Measurements from ENCODE around the gene PLD4. TPM values are rescaled to one million over a fixed set of nuclear protein-coding genes. Genes with fewer than 3 reads are reported as not detected.
"Not testable (repeated sequence)": the region's sequence is repeated elsewhere in the genome, so short reads cannot be mapped to it uniquely, and the experiment has no call there.

The PLD4 gene
- total RNA-seq, 1 experiment from 2014 or later, result 0.07 TPM

DNA sequence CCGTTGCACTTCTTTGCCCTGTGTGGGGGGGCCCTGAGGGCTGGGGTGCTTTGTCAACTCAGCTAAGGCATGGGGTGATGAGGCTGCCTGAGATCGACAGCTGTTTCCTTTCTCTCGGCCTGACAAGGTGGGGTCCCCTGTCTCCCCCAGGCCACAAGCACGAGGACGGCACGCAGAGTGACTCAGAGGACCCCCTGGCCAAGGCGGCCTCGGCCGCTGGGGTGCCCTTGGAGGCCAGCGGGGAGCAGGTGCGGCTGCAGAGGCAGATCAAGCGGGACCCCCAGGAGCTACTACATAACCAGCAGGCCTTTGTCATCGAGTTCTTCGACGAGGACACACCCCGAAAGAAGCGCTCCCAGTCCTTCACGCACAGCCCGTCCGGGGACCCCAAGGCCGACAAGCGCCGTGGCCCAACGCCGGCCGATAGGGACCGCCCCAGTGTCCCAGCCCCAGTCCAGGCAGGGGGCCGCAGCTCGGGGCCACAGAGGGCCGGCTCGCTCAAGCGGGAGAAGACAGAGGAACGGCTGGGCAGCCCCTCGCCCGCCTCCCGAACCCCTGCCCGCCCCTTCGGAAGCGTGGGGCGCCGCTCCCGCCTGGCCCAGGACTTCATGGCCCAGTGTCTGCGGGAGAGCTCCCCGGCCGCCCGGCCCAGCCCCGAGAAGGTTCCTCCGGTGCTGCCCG, 40.9 kb upstream of the PLD4 start:
- H3K9me3 Mint-ChIP-seq, result no peaks in the 10 kb centered on the region
- no peaks in the 10 kb centered on the region for H3K27me3 Mint-ChIP-seq (ENCODE audit: low read depth)
- no peak for DNase-seq (ENCODE audit: low spot score)
- H3K27ac Mint-ChIP-seq, result no peak overlapping the region
- H3K36me3 Mint-ChIP-seq, result 0 out of 2 replicates have a peak, but pooled peaks cover 2% of the 10 kb centered on the region
- H3K4me1 Mint-ChIP-seq, result 0 out of 2 replicates have a peak, but pooled peaks cover 3% of the 10 kb centered on the region
- POLR2A ChIA-PET, result no interaction called here
- H3K4me3 Mint-ChIP-seq, result no peak overlapping the region
- no peak for ATAC-seq
- TF ChIP-seq ATF6 (CRISPR knock-in tag; IDR thresholded peaks at IDR 0.05) (no peak), ZNF396 (CRISPR knock-in tag; IDR thresholded peaks at IDR 0.05; ENCODE audit: borderline replicate concordance) (no peak), EMX1 (CRISPR knock-in tag; IDR thresholded peaks at IDR 0.05) (no peak), TP53 (CRISPR knock-in tag; IDR thresholded peaks at IDR 0.05) (no peak), MXD4 (CRISPR knock-in tag; IDR thresholded peaks at IDR 0.05; ENCODE audit: borderline replicate concordance) (no peak), CREB1 (CRISPR knock-in tag; IDR thresholded peaks at IDR 0.05) (no peak), NR2C2 (CRISPR knock-in tag; IDR thresholded peaks at IDR 0.05) (no peak), GABPB1 (CRISPR knock-in tag; IDR thresholded peaks at IDR 0.05) (no peak), ETV6 (CRISPR knock-in tag; IDR thresholded peaks at IDR 0.05) (no peak), NFATC4 (CRISPR knock-in tag; IDR thresholded peaks at IDR 0.05) (no peak), ZBTB21 (CRISPR knock-in tag; IDR thresholded peaks at IDR 0.05; ENCODE audit: borderline replicate concordance) (no peak), CBFB (CRISPR knock-in tag; IDR thresholded peaks at IDR 0.05; ENCODE audit: low read depth) (no peak), ZNF512 (CRISPR knock-in tag; IDR thresholded peaks at IDR 0.05; ENCODE audit: borderline replicate concordance) (no peak), ZNF671 (CRISPR knock-in tag; IDR thresholded peaks at IDR 0.05) (no peak)
- TF ChIP-seq, protein P1, sequence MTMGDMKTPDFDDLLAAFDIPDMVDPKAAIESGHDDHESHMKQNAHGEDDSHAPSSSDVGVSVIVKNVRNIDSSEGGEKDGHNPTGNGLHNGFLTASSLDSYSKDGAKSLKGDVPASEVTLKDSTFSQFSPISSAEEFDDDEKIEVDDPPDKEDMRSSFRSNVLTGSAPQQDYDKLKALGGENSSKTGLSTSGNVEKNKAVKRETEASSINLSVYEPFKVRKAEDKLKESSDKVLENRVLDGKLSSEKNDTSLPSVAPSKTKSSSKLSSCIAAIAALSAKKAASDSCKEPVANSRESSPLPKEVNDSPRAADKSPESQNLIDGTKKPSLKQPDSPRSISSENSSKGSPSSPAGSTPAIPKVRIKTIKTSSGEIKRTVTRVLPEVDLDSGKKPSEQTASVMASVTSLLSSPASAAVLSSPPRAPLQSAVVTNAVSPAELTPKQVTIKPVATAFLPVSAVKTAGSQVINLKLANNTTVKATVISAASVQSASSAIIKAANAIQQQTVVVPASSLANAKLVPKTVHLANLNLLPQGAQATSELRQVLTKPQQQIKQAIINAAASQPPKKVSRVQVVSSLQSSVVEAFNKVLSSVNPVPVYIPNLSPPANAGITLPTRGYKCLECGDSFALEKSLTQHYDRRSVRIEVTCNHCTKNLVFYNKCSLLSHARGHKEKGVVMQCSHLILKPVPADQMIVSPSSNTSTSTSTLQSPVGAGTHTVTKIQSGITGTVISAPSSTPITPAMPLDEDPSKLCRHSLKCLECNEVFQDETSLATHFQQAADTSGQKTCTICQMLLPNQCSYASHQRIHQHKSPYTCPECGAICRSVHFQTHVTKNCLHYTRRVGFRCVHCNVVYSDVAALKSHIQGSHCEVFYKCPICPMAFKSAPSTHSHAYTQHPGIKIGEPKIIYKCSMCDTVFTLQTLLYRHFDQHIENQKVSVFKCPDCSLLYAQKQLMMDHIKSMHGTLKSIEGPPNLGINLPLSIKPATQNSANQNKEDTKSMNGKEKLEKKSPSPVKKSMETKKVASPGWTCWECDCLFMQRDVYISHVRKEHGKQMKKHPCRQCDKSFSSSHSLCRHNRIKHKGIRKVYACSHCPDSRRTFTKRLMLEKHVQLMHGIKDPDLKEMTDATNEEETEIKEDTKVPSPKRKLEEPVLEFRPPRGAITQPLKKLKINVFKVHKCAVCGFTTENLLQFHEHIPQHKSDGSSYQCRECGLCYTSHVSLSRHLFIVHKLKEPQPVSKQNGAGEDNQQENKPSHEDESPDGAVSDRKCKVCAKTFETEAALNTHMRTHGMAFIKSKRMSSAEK (CRISPR knock-in tag; IDR thresholded peaks at IDR 0.05; ENCODE audit: borderline replicate concordance), result no peak
- TF ChIP-seq, protein P2, sequence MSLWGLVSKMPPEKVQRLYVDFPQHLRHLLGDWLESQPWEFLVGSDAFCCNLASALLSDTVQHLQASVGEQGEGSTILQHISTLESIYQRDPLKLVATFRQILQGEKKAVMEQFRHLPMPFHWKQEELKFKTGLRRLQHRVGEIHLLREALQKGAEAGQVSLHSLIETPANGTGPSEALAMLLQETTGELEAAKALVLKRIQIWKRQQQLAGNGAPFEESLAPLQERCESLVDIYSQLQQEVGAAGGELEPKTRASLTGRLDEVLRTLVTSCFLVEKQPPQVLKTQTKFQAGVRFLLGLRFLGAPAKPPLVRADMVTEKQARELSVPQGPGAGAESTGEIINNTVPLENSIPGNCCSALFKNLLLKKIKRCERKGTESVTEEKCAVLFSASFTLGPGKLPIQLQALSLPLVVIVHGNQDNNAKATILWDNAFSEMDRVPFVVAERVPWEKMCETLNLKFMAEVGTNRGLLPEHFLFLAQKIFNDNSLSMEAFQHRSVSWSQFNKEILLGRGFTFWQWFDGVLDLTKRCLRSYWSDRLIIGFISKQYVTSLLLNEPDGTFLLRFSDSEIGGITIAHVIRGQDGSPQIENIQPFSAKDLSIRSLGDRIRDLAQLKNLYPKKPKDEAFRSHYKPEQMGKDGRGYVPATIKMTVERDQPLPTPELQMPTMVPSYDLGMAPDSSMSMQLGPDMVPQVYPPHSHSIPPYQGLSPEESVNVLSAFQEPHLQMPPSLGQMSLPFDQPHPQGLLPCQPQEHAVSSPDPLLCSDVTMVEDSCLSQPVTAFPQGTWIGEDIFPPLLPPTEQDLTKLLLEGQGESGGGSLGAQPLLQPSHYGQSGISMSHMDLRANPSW (CRISPR knock-in tag; conservative IDR thresholded peaks at IDR 0.05; ENCODE audit: low read depth), result no peak
- TF ChIP-seq, protein P3, sequence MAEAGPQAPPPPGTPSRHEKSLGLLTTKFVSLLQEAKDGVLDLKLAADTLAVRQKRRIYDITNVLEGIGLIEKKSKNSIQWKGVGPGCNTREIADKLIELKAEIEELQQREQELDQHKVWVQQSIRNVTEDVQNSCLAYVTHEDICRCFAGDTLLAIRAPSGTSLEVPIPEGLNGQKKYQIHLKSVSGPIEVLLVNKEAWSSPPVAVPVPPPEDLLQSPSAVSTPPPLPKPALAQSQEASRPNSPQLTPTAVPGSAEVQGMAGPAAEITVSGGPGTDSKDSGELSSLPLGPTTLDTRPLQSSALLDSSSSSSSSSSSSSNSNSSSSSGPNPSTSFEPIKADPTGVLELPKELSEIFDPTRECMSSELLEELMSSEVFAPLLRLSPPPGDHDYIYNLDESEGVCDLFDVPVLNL (CRISPR knock-in tag; IDR thresholded peaks at IDR 0.05; ENCODE audit: borderline replicate concordance, low read depth), result no peak
- TF ChIP-seq, protein P4, sequence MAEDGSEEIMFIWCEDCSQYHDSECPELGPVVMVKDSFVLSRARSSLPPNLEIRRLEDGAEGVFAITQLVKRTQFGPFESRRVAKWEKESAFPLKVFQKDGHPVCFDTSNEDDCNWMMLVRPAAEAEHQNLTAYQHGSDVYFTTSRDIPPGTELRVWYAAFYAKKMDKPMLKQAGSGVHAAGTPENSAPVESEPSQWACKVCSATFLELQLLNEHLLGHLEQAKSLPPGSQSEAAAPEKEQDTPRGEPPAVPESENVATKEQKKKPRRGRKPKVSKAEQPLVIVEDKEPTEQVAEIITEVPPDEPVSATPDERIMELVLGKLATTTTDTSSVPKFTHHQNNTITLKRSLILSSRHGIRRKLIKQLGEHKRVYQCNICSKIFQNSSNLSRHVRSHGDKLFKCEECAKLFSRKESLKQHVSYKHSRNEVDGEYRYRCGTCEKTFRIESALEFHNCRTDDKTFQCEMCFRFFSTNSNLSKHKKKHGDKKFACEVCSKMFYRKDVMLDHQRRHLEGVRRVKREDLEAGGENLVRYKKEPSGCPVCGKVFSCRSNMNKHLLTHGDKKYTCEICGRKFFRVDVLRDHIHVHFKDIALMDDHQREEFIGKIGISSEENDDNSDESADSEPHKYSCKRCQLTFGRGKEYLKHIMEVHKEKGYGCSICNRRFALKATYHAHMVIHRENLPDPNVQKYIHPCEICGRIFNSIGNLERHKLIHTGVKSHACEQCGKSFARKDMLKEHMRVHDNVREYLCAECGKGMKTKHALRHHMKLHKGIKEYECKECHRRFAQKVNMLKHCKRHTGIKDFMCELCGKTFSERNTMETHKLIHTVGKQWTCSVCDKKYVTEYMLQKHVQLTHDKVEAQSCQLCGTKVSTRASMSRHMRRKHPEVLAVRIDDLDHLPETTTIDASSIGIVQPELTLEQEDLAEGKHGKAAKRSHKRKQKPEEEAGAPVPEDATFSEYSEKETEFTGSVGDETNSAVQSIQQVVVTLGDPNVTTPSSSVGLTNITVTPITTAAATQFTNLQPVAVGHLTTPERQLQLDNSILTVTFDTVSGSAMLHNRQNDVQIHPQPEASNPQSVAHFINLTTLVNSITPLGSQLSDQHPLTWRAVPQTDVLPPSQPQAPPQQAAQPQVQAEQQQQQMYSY (CRISPR knock-in tag; IDR thresholded peaks at IDR 0.05), result no peak
- CTCF ChIA-PET, result interaction anchor here (0.5 to 1.7 kb wide), 2 partner anchors 57 to 162 kb away, joined by 5 to 6 read pairs; no protein-coding TSS in a partner anchor

GRCh38 chr14:104884381-104884780, 40.3 kb upstream of the PLD4 start:
- H3K27ac Mint-ChIP-seq; H3K9me3 Mint-ChIP-seq; H3K36me3 Mint-ChIP-seq; H3K4me3 Mint-ChIP-seq; CTCF ChIA-PET; DNase-seq (ENCODE audit: low spot score); H3K27me3 Mint-ChIP-seq (ENCODE audit: low read depth); H3K4me1 Mint-ChIP-seq; ATAC-seq; POLR2A ChIA-PET: not testable (repeated sequence)

Measured in WTC11 (cell line).